NCI-H524 (cell line): Measurements from ENCODE around the gene F9.
"Not testable (repeated sequence)": the region's sequence is repeated elsewhere in the genome, so short reads cannot be mapped to it uniquely, and the experiment has no call there.

ENCODE experiments used
- DNase-seq, 2 experiments: peaks; one replicate each; lab custom pipeline; 2025; lab: John Stamatoyannopoulos, UW

F9 gene

GRCh38 chrX:139530550-139530949 lies at the start of gene F9:
Gene F9, plus strand, starts transcription at chrX:139530739. Its CDS starts 26 bp downstream, at chrX:139530765.
- DNase-seq, result no peak

GRCh38 chrX:139483699-139484098 lies 46.8 kb upstream of the F9 start:
- no peak for DNase-seq

GRCh38 chrX:139484591-139484990 lies 45.9 kb upstream of the F9 start:
- DNase-seq, result no peak

GRCh38 chrX:139495324-139495723 lies 35.2 kb upstream of the F9 start:
- no peak for DNase-seq

- DNase-seq, result no peak
These were observed 24.2 kb upstream of the F9 start for GRCh38 chrX:139506333-139506732.

GRCh38 chrX:139508099-139508498 lies 22.4 kb upstream of the F9 start:
- no peak for DNase-seq

- no peak for DNase-seq
These were observed 12.1 kb upstream of the F9 start for GRCh38 chrX:139518475-139518874.

- DNase-seq, result not testable (repeated sequence)
These were observed 1.7 kb upstream of the F9 start for GRCh38 chrX:139528829-139529228.

GRCh38 chrX:139532834-139533233 lies 2.3 kb downstream of the F9 start:
- no peak for DNase-seq

- DNase-seq, result no peak
These were observed 2.9 kb downstream of the F9 start for GRCh38 chrX:139533444-139533843.

GRCh38 chrX:139538907-139539790 lies 8.6 kb downstream of the F9 start:
- no peak for DNase-seq

GRCh38 chrX:139542652-139543051 lies 12.1 kb downstream of the F9 start:
- no peak for DNase-seq

- no peak for DNase-seq
These were observed 13.4 kb downstream of the F9 start for GRCh38 chrX:139543920-139544319.

- DNase-seq, result no peak
These were observed 14.1 kb downstream of the F9 start for GRCh38 chrX:139544591-139544990.

GRCh38 chrX:139554376-139554775 lies 23.8 kb downstream of the F9 start:
- no peak for DNase-seq

- DNase-seq, result no peak
These were observed 24.6 kb downstream of the F9 start for GRCh38 chrX:139554991-139555675.

GRCh38 chrX:139559383-139560042 lies 29.0 kb downstream of the F9 start:
- peak; percentile 13 to 65 for DNase-seq

GRCh38 chrX:139560221-139560620 lies 29.7 kb downstream of the F9 start:
- no peak for DNase-seq

GRCh38 chrX:139563251-139563650 lies 32.7 kb downstream of the F9 start:
- DNase-seq, result no peak

GRCh38 chrX:139566981-139567380 lies 36.4 kb downstream of the F9 start:
- DNase-seq, result no peak

GRCh38 chrX:139581068-139581467 lies 50.5 kb downstream of the F9 start:
- DNase-seq, result no peak

- no peak for DNase-seq
These were observed 55.1 kb downstream of the F9 start for GRCh38 chrX:139585613-139586012.

GRCh38 chrX:139596068-139596467 lies 65.5 kb downstream of the F9 start:
- no peak for DNase-seq
